ENCODE results near the gene CEBPB.

The CEBPB gene

DNA sequence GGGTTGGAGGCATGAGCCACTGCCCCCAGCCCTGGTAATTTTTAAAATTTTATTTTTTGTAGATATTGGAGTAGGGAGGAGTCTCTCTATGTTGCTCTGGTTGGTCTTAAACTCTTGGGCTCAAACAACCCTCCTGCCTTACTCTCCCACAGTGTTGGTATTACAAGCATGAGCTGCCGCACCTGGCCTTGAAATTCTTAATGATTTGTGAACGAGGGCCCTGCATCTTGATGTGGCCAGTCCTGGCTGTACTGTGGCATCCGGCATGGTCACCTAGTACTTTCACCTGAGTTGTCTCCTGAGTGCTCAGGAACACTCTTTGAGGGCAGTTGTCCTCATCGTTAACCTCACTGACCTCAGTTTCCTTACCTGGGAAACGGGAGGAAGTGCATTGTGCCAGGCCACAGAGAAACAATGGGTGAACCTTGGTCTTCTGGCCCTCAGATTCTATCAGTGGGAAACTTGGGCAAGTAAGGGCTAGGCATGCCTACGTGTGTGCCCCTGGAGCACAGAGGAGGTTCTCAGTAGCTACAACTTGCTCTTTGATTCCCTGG lies 19.5 kb downstream of the CEBPB start:
- TF ChIP-seq GATA2 (IDR thresholded peaks at IDR 0.05; ENCODE audit: low read depth, low read length) (no peak), GATA3 (IDR thresholded peaks at IDR 0.05; ENCODE audit: low read depth, low read length) (no peak)

DNA sequence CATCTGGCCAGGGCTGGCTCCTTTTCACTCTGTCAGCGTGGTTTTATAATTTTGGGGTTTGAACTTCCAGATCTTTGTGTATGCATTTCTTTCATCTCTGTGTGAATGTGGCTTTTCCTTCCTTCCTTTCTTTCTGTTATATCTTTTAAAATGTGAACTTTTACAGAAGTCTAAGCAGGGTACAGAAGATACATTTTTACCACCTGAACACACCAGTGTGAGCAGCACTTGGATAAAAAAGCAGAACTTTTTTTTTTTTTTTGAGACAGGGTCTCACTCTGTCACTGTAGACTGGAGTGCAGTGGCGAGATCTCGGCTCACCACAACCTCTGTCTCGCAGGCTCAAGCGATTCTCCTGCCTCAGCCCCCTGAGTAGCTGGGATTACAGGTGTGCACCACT lies 20.5 kb downstream of the CEBPB start:
- TF ChIP-seq GATA2 (IDR thresholded peaks at IDR 0.05; ENCODE audit: low read depth, low read length) (no peak), GATA3 (IDR thresholded peaks at IDR 0.05; ENCODE audit: low read depth, low read length) (no peak)

DNA sequence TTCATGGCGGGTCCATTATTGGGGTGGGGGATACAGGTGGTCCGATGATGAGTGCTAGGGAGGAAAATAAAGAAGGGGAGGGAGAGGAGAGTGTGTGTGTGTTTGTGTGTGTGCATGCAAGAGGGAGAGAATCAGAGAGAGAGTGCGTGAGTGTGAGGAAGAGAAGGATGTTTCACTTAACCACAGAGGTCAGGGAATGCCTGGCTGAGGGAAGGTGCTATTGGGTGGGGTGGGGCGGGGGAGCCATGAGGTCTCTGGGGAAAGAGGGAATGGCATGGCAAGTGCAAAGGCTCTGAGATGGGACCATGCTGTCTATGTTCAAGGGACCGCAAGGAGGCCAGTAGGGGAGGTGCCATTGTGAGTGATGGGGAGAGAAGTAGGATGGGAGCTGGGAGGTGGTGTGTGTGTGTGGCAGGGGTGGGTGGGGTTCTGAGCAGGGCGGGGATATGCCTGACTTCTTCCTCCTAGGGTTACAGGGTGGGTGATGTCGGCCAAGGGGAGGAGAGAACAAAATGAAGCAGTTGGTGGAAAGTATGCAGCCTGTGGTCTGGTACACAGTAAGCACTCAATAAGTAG lies 23.0 kb downstream of the CEBPB start:
- TF ChIP-seq GATA3 (IDR thresholded peaks at IDR 0.05; ENCODE audit: low read depth, low read length) (no peak), GATA2 (IDR thresholded peaks at IDR 0.05; ENCODE audit: low read depth, low read length) (no peak)

DNA sequence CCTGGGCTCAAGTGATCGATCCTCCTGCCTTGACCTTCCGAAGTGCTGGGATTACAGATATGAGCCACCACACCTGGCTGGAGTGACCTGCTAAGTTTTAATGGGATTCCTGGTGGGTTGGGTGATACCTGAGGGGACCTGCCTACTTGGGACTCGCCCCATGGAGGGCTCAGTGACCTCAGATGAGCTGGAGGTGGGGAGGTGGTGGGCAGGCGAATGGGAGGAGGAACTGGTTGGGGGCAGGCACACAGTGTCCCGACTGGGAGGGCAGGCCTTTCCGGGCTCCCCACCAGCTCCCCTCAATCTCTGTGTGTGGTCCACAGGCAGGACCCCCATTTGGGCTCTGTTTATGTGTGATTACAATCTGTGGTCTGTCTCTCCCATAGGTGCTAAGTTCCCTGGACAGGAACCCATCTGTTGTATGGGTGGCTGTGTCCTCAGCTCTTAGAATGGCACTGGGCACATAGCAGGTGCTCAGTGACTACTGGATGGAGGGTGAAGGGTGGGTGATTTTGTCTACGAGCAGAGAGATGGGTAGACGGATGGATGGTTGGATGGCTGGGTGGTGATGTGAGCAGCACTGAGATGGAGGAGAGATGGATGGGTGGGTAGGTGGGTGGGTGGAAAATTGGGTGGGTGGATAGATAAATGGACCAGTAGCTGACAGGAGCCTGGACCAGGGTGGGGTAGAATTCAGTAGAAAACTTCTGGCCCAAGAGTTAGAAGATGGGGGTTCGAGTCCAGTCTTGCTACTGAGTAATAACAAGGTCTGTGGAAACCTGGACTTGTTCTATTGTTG lies 23.8 kb downstream of the CEBPB start:
- no peak for TF ChIP-seq GATA2 (IDR thresholded peaks at IDR 0.05; ENCODE audit: low read depth, low read length)
- TF ChIP-seq GATA3 (IDR thresholded peaks at IDR 0.05; ENCODE audit: low read depth, low read length), result no peak

DNA sequence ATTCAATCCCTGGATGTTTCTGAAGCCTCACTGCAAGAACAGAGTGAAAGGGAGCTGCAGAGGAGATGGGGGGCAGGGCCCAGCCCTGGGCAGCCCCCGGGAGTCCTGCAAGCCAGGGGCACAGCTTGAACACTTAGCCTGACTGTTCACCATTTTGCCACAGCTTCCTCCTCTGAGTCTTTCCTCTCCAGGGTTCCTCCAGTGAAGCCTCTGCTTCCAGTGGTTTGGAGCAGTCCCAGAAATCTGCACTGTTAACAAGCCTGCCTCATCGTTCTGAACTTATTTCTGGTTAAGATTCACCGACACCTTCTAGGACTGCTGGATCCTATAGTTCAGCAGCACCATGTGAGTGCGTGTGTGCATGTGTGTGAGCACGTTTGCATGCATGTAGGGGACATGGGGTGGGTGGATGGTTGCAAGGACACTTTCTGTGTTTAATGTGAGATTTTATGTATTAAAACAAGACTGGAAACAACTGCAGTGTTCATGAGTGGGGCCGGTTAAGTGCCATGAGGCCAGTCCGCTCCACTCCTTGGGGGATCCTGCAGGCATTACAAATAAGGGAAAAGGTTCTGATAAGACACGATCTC lies 24.6 kb downstream of the CEBPB start:
- TF ChIP-seq GATA3 (IDR thresholded peaks at IDR 0.05; ENCODE audit: low read depth, low read length) (no peak), GATA2 (IDR thresholded peaks at IDR 0.05; ENCODE audit: low read depth, low read length) (no peak)

DNA sequence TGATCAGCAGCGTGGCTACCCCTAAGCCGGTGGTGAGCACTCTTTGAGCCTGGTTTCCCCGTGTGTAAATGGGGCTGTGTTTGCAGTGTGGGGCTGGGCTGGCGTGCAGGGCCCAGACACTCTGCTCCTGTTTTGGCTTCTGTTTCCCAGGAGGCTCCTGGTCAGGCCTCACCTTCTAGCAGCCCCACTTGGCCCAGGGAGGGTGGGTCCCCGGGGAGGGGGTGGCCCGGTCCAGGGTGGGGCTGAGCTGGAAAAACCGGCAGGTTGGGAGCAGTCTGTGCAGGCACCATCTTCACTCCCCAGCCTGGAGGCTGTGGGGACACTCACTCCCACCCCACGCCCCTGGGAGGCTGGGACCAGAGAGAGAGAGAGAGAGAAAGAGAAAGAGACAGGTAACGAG lies 25.3 kb downstream of the CEBPB start:
- TF ChIP-seq GATA3 (IDR thresholded peaks at IDR 0.05; ENCODE audit: low read depth, low read length) (no peak), GATA2 (IDR thresholded peaks at IDR 0.05; ENCODE audit: low read depth, low read length) (no peak)

DNA sequence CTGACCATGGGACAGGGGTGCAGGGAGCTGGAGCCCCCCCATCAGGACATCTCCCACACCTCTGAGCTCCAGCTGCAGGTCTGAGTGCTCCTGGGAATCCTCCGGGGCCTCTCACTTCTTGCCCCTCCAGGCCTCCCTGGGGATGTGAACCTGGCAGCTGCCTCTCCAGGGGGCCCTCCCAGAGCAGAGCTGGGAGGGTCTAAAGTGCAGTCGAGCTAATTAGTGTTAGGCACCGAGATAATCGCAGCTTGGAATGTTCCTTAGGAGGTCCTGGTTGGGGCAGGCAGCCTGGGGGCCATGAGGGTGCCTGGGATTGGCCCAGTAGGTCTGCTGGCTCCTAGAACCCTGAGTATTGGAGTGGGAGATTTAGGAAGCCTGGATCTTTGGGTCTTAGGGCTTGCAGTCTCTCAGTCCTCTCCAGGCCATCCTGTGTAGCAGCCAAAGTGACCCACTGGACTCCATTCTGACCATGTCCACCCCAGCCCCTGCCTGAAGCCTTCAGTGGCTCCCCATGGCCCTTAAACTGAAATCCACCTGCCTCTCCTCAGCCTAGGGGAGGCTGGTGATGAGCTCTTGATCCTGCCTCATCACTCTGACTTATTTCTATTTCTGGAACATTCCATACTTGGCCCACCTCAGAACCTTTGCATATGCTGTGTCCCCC lies 26.0 kb downstream of the CEBPB start:
- TF ChIP-seq GATA3 (IDR thresholded peaks at IDR 0.05; ENCODE audit: low read depth, low read length) (no peak), GATA2 (IDR thresholded peaks at IDR 0.05; ENCODE audit: low read depth, low read length) (no peak)

DNA sequence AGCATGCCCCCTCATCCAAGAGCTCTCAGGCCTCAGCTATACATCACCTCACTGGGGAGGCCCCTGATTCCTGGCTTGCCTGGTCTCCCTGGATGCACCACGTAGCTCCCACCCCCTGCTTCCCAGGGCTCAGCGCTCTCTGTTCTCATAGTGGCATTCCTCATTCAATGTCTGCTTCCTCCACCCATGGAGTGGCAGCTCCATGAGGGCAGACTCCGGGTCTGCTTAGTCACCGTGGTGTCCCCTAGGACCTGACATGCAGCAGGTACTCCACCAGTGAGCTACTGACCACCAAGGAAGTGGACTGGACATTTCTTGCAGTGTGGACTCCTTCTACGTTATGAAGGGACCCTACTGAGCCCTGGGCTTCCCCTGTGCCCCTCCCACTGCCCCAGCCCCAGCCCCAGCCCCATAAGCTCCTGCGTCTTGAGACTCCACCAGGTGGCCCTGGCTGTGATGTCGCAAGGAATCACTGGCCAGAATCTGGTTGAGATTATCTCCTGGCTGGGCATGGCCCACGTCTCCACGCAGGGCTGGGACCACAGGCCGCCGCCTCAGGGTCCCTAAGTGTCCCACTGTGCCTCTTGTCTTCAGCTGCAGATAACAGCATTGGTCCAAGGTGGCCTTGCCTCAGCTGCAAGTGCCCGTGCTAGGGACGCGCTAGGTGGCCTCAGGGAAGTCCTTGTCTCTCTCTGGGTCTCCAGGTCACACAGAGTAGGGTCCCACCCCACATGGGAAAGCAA lies 26.7 kb downstream of the CEBPB start:
- no peak for TF ChIP-seq GATA2 (IDR thresholded peaks at IDR 0.05; ENCODE audit: low read depth, low read length)
- no peak for TF ChIP-seq GATA3 (IDR thresholded peaks at IDR 0.05; ENCODE audit: low read depth, low read length)

DNA sequence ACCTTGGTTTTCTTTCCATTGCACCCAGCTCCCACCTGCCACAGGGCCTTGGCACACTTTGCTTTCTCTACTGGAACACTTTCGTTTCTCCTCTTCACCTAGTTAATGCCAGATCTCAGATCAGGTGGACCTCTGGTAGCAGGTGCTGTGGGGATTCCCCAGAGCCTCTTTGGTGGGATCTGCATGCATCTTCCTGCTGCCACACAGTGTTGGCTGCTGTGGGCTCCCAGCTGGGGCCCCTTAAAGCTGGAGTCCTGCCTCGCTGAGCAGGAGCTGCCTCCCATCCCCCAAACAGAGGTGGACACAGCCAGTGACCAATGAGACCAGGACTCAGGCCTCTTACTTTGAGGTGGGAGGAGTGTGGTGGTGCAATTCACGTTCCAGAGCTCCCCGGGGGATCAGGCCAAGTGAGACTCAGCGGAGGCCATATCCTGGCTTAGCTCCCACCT lies 28.4 kb downstream of the CEBPB start:
- TF ChIP-seq GATA2 (IDR thresholded peaks at IDR 0.05; ENCODE audit: low read depth, low read length) (no peak), GATA3 (IDR thresholded peaks at IDR 0.05; ENCODE audit: low read depth, low read length) (no peak)

DNA sequence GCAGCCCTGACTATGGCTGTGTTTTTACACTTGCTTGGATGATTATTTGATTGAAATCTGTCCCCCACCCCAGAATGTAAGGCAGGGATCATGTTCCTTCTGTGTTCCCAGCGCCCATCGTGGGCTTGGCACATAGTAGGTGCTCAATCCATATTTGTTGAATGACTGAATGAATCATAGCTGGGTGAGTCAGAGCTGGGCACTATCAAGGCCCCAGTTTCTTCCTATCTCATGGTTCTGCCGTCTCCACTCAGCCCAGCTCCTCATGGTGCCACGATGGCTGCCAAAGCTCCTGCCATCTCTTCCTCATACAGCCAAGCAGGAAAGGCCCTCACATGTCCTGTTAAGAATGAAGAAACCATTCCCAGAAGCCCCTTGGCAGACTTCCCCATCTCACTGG lies 29.0 kb downstream of the CEBPB start:
- TF ChIP-seq GATA2 (IDR thresholded peaks at IDR 0.05; ENCODE audit: low read depth, low read length) (no peak), GATA3 (IDR thresholded peaks at IDR 0.05; ENCODE audit: low read depth, low read length) (no peak)

DNA sequence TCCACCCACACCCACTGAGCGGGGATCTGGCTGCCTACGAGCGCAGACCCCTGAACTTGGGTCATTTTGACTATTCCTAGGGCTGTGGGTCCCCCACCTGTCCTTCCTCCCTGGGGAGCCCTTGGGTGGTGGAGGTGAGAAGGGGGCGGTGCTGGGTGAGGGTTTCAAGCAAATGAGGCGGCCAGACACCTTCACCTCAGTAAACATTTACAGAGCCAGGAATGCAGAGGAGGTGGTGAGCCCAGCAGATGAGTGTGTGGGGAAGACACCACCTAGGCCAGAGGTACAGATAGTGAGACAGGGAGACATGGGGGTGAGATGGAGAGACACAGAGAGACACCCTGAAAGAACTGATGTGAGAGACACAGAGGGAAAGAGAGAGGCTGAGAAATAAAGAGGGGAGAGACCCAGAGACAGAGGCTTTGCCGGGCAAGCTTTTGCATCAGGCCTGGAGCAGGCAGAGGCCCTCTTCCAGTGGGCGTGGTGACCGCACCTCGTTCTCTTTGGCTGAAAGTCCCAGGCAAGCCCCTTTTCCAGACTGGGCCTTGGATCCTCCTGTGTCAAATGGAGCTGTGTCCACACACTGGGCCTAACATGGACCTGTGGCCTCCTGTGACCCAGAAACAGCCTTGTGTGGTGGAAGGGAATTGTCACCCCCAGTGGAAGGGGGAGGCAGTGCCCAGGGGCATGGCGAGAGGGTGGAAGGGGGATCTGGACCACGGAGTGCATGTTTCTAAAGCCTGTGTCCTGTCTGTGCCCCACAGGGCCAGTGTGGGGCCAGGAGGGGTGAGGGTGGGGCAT lies 29.7 kb downstream of the CEBPB start:
- TF ChIP-seq GATA2 (IDR thresholded peaks at IDR 0.05; ENCODE audit: low read depth, low read length), result no peak
- TF ChIP-seq GATA3 (IDR thresholded peaks at IDR 0.05; ENCODE audit: low read depth, low read length), result no peak

DNA sequence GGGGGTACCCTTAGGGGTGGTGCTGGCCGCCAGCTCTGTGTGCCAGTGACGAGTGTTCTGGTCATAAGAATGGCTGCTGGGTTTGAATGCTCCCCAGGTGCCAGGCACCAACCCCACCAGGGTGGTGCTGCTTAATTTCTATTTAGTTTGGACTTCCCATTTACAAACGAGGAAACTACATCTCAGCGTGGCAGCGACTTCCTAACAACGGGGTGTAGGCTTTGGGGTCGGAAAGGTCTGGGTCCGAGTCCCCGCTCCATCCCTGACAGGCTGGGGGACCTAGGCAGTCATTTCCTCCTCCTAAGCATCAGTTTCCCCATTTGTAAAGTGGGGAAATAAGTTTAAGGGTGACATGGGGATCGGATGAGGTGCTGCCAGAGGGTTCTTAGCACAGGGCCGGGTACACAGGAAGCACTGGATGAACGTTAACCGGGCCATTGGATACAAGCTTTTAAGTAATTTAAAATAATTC lies 30.3 kb downstream of the CEBPB start:
- no peak for TF ChIP-seq GATA2 (IDR thresholded peaks at IDR 0.05; ENCODE audit: low read depth, low read length)
- no peak for TF ChIP-seq GATA3 (IDR thresholded peaks at IDR 0.05; ENCODE audit: low read depth, low read length)

Data from SH-SY5Y (cell line).